H1 (cell line): ENCODE measurements around the gene MRPL19. TPM values are rescaled to one million over a fixed set of nuclear protein-coding genes. Genes with fewer than 3 reads are reported as not detected.

Source experiments
- TEAD4 ChIP-seq: IDR thresholded peaks from 2 replicates; pipeline ENCODE4 v1.6.1; 2012; ENCODE audit warnings: low read depth, low read length, inconsistent platforms, mixed read lengths
- polyA plus RNA-seq, 7 experiments: library from polyadenylated mRNA; depleted of rRNA in 3 of 7; stranded (reverse) in 5 of 7; unstranded in 2 of 7; fragments of >200 nt in 5 of 7; fragments of 200-250 nt in 2 of 7; gene quantifications; 1 replicate in 5 of 7; 2 replicates in 1 of 7; 4 replicates in 1 of 7; pipeline versions ENCODE4 v1.2.1 to v1.2.3, GENCODE V29; 2011 to 2013; ENCODE audit warnings: missing spikeins in 2 of 7, mixed read lengths in 2 of 7
- total RNA-seq: library from RNA; stranded (reverse); fragmentation: NEBNext Ultra II Directional; extraction: Animal tissue kit (Norgen Biotek cat#: 25700); gene quantifications from 2 replicates; pipeline ENCODE4 v1.2.1, GENCODE V29; 2021

MRPL19 gene
- total and polyA plus RNA-seq, 2 of the 8 experiments (the other 6 are each of a cell fraction or from before 2014, with no cell fraction given): 18.1 to 75.2 TPM

DNA sequence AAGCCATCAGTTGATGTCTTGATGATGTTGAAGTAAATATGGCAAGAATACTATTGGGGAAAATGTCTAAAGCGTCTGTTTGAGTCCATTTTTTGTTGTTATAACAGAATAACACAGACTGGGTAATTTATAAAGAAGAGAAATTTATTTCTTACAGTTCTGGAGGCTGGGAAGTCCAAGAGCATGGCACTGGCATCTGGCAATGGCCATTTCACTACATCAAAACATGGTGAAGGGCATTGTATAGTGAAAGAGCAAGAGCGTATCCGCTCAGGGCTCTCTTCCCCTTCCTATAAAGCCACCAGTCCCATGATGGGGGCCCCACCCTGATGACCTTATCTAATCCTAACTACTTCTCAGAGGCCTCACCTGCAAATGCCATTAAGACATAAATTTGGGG lies 29.6 kb upstream of the MRPL19 start (continued):
- no peak for TF ChIP-seq TEAD4
- TF ChIP-seq, all 59 proteins: peak for 0
